AML-193 (cell line): ENCODE data around the gene TRAPPC13.
A peak's percentile ranks its signal among the peaks of the same experiment; 100 is the strongest.

Source experiments
- DNase-seq, 2 experiments: peaks; one replicate each; lab custom pipeline; 2025; lab: John Stamatoyannopoulos, UW

TRAPPC13 gene

DNA sequence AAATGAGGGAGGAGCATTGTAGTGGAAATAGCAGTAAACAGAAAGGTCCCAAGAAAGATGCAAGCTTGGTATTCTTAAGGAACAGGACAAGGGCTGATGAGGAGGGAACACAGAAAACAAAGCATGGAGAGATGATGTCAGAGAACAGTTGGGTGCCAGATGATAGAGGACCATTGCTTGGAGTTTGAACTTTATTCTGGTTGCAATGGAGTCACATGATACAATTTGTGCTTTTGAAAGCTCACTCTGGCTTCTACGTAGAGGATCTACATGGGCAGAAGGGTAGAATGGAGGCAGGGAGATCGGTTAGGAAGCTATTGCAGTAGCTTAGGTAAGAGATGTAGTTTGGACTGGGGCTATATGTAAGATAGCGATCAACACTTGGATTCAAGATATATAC, 57.3 kb downstream of the TRAPPC13 start:
- DNase-seq: no peak

DNA sequence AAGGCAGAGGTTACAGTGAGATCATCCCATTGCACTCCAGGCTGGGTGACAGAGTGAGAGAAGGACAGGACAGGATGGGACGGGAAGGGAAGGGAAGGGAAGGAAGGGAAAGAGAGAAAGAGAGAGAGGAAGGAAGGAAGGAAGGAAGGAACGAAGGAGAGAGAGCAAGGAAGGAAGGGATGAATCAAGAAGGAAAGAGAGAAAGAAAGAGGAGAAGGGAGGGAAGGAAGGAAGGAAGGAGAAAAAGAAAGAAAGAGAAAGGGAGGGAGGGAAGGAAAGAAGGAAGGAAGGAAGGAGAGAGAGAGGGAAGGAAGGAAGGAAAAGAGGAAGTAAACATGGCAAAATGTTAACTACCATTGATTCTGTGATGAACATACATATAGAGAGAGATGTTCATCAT, 68.3 kb downstream of the TRAPPC13 start:
- no peak for DNase-seq

DNA sequence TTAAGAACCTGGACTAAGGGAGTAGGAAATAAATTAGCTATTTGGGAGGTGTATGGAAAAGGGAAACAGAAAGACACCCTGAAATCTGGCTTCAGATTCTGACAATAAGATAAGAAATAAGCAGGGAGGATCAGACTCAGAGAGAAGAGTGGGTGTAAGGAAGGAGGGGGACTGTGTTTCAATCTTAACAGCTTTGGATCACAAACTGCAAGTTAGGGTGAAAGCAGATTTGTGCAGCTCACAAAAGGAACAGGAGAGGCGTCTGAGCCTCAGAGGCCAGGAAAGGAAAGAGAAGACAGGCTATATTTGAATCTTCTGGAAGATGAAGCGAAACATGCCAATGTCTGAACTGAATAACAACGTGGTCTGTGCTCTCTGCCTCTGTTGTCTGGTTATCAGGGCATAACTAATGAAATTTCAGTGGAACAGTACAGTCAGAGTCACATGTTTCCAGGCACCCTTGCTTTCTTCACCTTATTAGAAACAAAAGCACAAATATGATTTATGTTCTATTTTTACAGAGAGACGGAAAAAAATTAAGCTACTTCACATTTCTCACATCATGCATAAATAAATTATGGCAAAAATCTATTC, 70.4 kb downstream of the TRAPPC13 start:
- no peak for DNase-seq

DNA sequence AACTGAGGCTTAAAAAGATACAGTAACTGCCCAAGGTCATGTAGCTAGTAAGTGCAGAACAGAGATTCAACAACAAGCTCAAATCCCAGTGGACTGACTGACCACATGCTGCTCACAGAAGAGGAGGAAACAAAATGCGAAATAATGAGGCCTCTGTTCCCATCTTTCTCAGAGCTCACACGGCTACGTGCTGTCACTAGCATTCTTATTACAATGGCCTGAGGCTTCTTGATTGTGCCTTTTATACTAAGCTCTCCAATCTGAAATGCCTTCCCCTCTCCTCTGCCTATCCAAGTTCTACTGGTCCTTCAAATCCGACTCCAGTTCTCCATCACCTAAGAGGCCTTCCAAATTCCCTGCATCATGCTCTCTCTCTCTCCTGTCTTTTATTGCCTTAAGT, 71.1 kb downstream of the TRAPPC13 start:
- DNase-seq: no peak

DNA sequence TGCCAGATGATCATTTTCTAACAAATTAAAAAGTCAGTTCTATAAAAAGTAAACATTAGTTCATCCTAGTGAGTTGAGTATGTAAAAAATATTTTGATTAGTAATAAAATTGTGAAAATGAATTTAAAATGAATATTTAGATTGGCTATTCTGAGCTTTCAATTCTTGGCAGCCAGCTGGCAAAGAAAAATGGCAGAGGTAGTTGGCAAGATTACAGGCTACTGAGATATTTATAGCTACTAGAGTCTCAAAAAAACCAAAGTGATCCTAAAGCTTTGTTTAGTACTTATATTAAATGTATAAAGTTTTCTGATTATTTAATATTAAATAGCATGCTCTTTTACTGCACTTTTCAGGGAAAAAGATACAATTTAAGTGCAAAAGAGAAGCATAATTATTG, 72.1 kb downstream of the TRAPPC13 start:
- no peak for DNase-seq

DNA sequence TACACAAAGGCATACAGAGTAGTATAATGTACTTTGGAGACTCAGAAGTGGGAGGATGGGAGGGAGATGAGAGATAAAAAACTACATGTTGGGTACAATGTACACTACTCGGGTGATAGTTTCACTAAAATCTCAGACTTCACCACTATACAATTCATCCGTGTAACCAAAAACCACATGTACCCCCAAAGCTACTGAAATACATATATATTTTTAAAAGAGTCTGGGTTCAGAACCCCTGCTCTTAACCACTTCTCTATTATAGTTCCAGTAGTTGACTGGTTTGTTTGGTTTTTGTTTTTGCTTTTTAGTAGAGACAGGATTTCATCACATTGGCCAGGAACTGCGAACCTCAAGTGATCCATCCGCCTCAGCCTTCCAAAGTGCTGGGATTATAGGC, 74.5 kb downstream of the TRAPPC13 start:
- no peak for DNase-seq

DNA sequence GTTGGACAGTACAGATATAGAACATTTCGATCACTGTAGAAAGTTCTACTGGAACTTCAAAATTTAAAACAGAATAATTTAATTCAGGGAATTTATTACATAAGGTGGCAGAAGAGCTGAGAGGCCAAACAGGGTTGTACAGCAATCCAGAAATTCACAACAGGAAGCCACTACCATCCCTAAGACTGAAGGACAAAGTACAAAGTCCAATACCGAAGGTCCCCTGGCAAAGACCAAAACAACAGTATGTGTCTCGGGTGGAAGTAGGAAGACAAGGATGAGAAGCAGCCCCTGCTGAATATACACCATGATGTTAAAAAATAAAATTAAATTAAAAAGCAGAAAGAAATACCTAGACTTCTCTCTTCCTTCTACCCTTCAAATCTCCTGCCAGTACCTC, 77.2 kb downstream of the TRAPPC13 start:
- no peak for DNase-seq

DNA sequence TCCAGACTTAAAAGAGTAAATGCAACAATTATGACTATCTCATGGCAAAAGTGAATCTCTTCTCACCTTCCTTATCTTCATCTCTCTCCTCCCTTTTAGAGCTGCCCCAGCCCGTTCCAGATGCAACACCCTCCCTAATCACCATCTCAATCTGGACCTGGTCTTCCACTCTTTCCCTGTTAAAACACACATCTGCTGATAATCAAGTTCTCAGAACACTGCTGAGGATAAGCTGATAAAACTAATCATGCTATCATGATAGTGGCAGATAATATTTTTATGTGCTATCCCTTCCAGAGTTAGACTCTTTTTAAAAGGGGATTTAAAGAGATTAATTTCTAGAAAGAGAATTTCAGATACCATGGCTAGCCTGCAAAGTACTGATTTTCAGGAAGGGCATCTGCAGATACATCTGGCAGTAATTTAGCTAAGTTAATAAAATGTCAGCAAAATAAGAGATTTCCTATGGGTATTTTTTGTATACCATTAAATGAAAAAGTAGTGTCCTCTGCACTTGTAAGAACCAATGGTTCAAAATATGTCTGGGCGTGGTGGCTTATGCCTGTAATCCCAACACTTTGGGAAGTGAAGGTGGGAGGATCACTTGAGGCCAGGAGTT, 79.9 kb downstream of the TRAPPC13 start:
- no peak for DNase-seq

DNA sequence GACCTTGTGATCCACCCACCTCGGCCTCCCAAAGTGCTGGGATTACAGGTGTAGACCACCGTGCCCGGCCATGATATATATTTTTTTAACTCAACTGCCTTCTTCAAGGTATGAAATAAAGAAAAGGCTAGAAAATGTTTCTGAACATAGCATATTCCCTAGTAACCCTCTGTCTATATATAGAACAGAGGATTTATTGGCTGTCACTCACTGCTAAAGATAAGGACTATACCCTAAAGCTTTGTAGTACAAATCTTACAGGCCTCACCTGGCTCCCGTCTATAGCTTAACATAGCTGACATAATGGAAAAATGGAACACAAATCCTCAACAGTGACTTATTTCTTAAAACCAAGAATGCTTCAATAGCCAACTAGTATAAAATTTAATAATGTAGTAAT, 82.8 kb downstream of the TRAPPC13 start:
- DNase-seq: no peak

DNA sequence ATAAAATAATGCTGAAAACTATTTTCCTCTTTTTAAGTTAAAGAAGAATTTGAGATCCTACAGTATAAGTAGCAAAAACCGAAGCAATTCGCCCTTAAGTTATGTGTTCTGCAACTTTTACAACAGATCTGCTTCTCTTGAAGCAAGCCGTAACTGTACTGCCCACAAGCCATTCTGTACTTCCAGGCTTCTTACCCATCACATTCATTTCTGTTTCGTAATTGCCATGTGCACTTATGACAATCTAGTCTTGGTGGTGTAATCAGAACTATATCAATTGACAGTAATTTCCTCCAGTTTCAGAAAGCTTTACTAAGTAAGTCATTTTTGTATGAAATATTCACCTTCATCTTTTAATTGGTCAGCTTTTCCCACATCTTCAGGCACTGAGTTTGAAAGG, 83.3 kb downstream of the TRAPPC13 start:
- DNase-seq: peak; percentile 75 to 84
